Measurements from ENCODE around the gene KIZ. TPM values are rescaled to one million over a fixed set of nuclear protein-coding genes. Genes with fewer than 3 reads are reported as not detected.

The KIZ gene
- total and polyA plus RNA-seq, 2 experiments from 2014 or later: 13.5 to 15.4 TPM

GRCh38 chr20:21269772-21270171 lies 143.9 kb downstream of the KIZ start:
- H3K4me2 ChIP-seq: no peak overlapping the region
- 82% methylated on average over 2 of the region's 2 CpGs for WGBS (ENCODE audit: low lambda C conversion rate, missing lambda C conversion rate)
- H3K79me2 ChIP-seq: no peaks in the 10 kb centered on the region
- H3K36me3 ChIP-seq (replicated peaks; ENCODE audit: insufficient read depth, low read depth): no peaks in the 10 kb centered on the region
- no peak overlapping the region for H3K4me3 ChIP-seq
- no peak for DNase-seq (ENCODE audit: low spot score)
- H3K27me3 ChIP-seq: no peaks in the 10 kb centered on the region
- no peaks in the 10 kb centered on the region for H3K9me2 ChIP-seq (replicated peaks; ENCODE audit: insufficient read depth)
- H2AFZ ChIP-seq: no peak overlapping the region
- no peaks in the 10 kb centered on the region for H4K20me1 ChIP-seq (ENCODE audit: insufficient read depth, poor library complexity, severe bottlenecking)
- no peak for TF ChIP-seq EZH2 (IDR thresholded peaks at IDR 0.05; ENCODE audit: borderline replicate concordance)
- no peak for TF ChIP-seq CTCF (IDR thresholded peaks at IDR 0.05; ENCODE audit: poor library complexity)
- TF ChIP-seq EZH2phosphoT487 (IDR thresholded peaks at IDR 0.05; ENCODE audit: low read depth, severe bottlenecking, unreplicated experiment): no peak
- H3K27ac ChIP-seq: no peak overlapping the region
- no peaks in the 10 kb centered on the region for H3K9me3 ChIP-seq (ENCODE audit: low read depth)
- no peaks in the 10 kb centered on the region for H3K4me1 ChIP-seq (ENCODE audit: insufficient read depth)

- Histone ChIP-seq H3K9me2 (replicated peaks; ENCODE audit: insufficient read depth) (no peaks in the 10 kb centered on the region), H3K4me2 (no peak overlapping the region), H3K4me3 (no peak overlapping the region), H3K9me3 (ENCODE audit: low read depth) (no peaks in the 10 kb centered on the region), H4K20me1 (ENCODE audit: insufficient read depth, poor library complexity, severe bottlenecking) (no peaks in the 10 kb centered on the region), H3K27me3 (no peaks in the 10 kb centered on the region), H3K36me3 (replicated peaks; ENCODE audit: insufficient read depth, low read depth) (no peaks in the 10 kb centered on the region), H3K79me2 (no peaks in the 10 kb centered on the region), H3K4me1 (ENCODE audit: insufficient read depth) (no peaks in the 10 kb centered on the region), H3K27ac (no peak overlapping the region), H2AFZ (no peak overlapping the region)
- DNase-seq (ENCODE audit: low spot score): no peak
- TF ChIP-seq EZH2 (IDR thresholded peaks at IDR 0.05; ENCODE audit: borderline replicate concordance): no peak
- no peak for TF ChIP-seq CTCF (IDR thresholded peaks at IDR 0.05; ENCODE audit: poor library complexity)
- TF ChIP-seq EZH2phosphoT487 (IDR thresholded peaks at IDR 0.05; ENCODE audit: low read depth, severe bottlenecking, unreplicated experiment): no peak
- 94% methylated on average over 8 of the region's 8 CpGs for WGBS (ENCODE audit: low lambda C conversion rate, missing lambda C conversion rate)
Measured at GRCh38 chr20:21270806-21271205, 144.9 kb downstream of the KIZ start.

- H3K9me3 ChIP-seq (ENCODE audit: low read depth): no peaks in the 10 kb centered on the region
- no peaks in the 10 kb centered on the region for H3K79me2 ChIP-seq
- H3K27me3 ChIP-seq: no peaks in the 10 kb centered on the region
- no peak overlapping the region for H2AFZ ChIP-seq
- no peak overlapping the region for H3K4me3 ChIP-seq
- TF ChIP-seq EZH2phosphoT487 (IDR thresholded peaks at IDR 0.05; ENCODE audit: low read depth, severe bottlenecking, unreplicated experiment) (no peak), EZH2 (IDR thresholded peaks at IDR 0.05; ENCODE audit: borderline replicate concordance) (no peak), CTCF (IDR thresholded peaks at IDR 0.05; ENCODE audit: poor library complexity) (no peak)
- DNase-seq (ENCODE audit: low spot score): no peak
- no peaks in the 10 kb centered on the region for H3K36me3 ChIP-seq (replicated peaks; ENCODE audit: insufficient read depth, low read depth)
- no peaks in the 10 kb centered on the region for H3K9me2 ChIP-seq (replicated peaks; ENCODE audit: insufficient read depth)
- H3K4me2 ChIP-seq: no peak overlapping the region
- H3K27ac ChIP-seq: no peak overlapping the region
- H3K4me1 ChIP-seq (ENCODE audit: insufficient read depth): no peaks in the 10 kb centered on the region
- H4K20me1 ChIP-seq (ENCODE audit: insufficient read depth, poor library complexity, severe bottlenecking): no peaks in the 10 kb centered on the region
Measured at GRCh38 chr20:21272279-21272678, 146.4 kb downstream of the KIZ start.

GRCh38 chr20:21272679-21273078 lies 146.8 kb downstream of the KIZ start:
- DNase-seq (ENCODE audit: low spot score): no peak
- 86% methylated on average over 3 of the region's 3 CpGs for WGBS (ENCODE audit: low lambda C conversion rate, missing lambda C conversion rate)
- Histone ChIP-seq H3K4me1 (ENCODE audit: insufficient read depth) (no peaks in the 10 kb centered on the region), H3K9me2 (replicated peaks; ENCODE audit: insufficient read depth) (no peaks in the 10 kb centered on the region), H3K27me3 (no peaks in the 10 kb centered on the region), H3K4me2 (no peak overlapping the region), H3K4me3 (no peak overlapping the region), H3K27ac (no peak overlapping the region), H3K36me3 (replicated peaks; ENCODE audit: insufficient read depth, low read depth) (no peaks in the 10 kb centered on the region), H2AFZ (no peak overlapping the region), H3K79me2 (no peaks in the 10 kb centered on the region), H3K9me3 (ENCODE audit: low read depth) (no peaks in the 10 kb centered on the region), H4K20me1 (ENCODE audit: insufficient read depth, poor library complexity, severe bottlenecking) (no peaks in the 10 kb centered on the region)
- TF ChIP-seq CTCF (IDR thresholded peaks at IDR 0.05; ENCODE audit: poor library complexity) (no peak), EZH2 (IDR thresholded peaks at IDR 0.05; ENCODE audit: borderline replicate concordance) (no peak), EZH2phosphoT487 (IDR thresholded peaks at IDR 0.05; ENCODE audit: low read depth, severe bottlenecking, unreplicated experiment) (no peak)
